Breast epithelium (tissue), 4 donors: ENCODE measurements around the gene TUBA1C. TPM values are rescaled to one million over a fixed set of nuclear protein-coding genes. Genes with fewer than 3 reads are reported as not detected.
A peak's percentile ranks its signal among the peaks of the same experiment; 100 is the strongest.

ENCODE experiments used
- DNase-seq, 2 donors: peaks; one replicate each; pipeline ENCODE4 v3.0.0-alpha.2; 2019; ENCODE audit warnings: low spot score in 2 of 2
- H3K27ac ChIP-seq, 2 donors: fragments of 200-600 bp; sonication (generic) in 1 of 2; one replicate each; pipeline ENCODE4 v1.5.1; 2016 to 2019; ENCODE audit warnings: mild to moderate bottlenecking in 1 of 2
- H3K27me3 ChIP-seq, 2 donors: fragments of 200-600 bp; sonication (generic) in 1 of 2; one replicate each; pipeline versions ENCODE4 v1.5.1 to v1.6.0; 2017 to 2019; ENCODE audit warnings: control low read depth in 1 of 2, mild to moderate bottlenecking in 1 of 2
- H3K36me3 ChIP-seq: fragments of 200-600 bp; one replicate; pipeline ENCODE4 v1.5.1; 2019
- H3K4me1 ChIP-seq, 2 donors: fragments of 200-600 bp; sonication (generic); one replicate each; pipeline ENCODE4 v1.5.1; 2016 to 2019; ENCODE audit warnings: control low read depth in 1 of 2
- H3K4me3 ChIP-seq, 3 donors: fragments of 200-600 bp; sonication (generic); 1 replicate in 2 of 3; 2 replicates in 1 of 3; pipeline ENCODE4 v1.5.1; 2016 to 2019; ENCODE audit warnings: mild to moderate bottlenecking in 3 of 3, moderate library complexity in 2 of 3
- H3K9me3 ChIP-seq, 2 donors: fragments of 200-600 bp; sonication (generic) in 1 of 2; one replicate each; pipeline ENCODE4 v1.5.1; 2016 to 2019; ENCODE audit warnings: control low read depth in 1 of 2
- CTCF ChIP-seq, 3 donors: fragments of 450-650 bp; IDR thresholded peaks; one replicate each; pipeline ENCODE4 v1.5.1; 2016 to 2017; ENCODE audit warnings: antibody characterized with exemption in 3 of 3, mild to moderate bottlenecking in 3 of 3, moderate library complexity in 3 of 3
- POLR2A ChIP-seq: fragments of 450-650 bp; IDR thresholded peaks from one replicate; pipeline ENCODE4 v1.6.1; 2016; ENCODE audit warnings: antibody characterized with exemption, mild to moderate bottlenecking, moderate library complexity
- POLR2AphosphoS5 ChIP-seq, 3 donors: sonication (generic); formaldehyde crosslinking; IDR thresholded peaks; one replicate each; pipeline ENCODE4 v1.6.1; 2017; ENCODE audit warnings: antibody characterized with exemption in 3 of 3
- intact Hi-C: fragments of 100-400 bp; cut with DNase I; formaldehyde crosslinking; loops from one replicate; pipeline ENCODE4 v1.15.1; 2023; ENCODE audit warnings: low total_unique reads
- total RNA-seq, 3 donors: library from RNA; depleted of rRNA; stranded (reverse); fragments of >200 nt; gene quantifications; one replicate each; pipeline ENCODE4 v1.1.0, GENCODE V29; 2016

TUBA1C gene
- total RNA-seq, 3 donors from 2014 or later, result 91.9 to 123 (median 97.3) TPM

- Histone ChIP-seq H3K27ac (no peak overlapping the region), H3K9me3 (no peaks in the 10 kb centered on the region), H3K36me3 (no peaks in the 10 kb centered on the region), H3K4me3 (no peak overlapping the region), H3K27me3 (no peaks in the 10 kb centered on the region), H3K4me1 (no peaks in the 10 kb centered on the region)
- no peak for DNase-seq
- TF ChIP-seq CTCF (IDR thresholded peaks at IDR 0.05), result no peak
- no peak for TF ChIP-seq POLR2A
- TF ChIP-seq POLR2AphosphoS5 (IDR thresholded peaks at IDR 0.05), result no peak
- intact Hi-C loops, result no loop called here
Observed at GRCh38 chr12:49231878-49232655, 32.8 kb upstream of the TUBA1C start.

DNA sequence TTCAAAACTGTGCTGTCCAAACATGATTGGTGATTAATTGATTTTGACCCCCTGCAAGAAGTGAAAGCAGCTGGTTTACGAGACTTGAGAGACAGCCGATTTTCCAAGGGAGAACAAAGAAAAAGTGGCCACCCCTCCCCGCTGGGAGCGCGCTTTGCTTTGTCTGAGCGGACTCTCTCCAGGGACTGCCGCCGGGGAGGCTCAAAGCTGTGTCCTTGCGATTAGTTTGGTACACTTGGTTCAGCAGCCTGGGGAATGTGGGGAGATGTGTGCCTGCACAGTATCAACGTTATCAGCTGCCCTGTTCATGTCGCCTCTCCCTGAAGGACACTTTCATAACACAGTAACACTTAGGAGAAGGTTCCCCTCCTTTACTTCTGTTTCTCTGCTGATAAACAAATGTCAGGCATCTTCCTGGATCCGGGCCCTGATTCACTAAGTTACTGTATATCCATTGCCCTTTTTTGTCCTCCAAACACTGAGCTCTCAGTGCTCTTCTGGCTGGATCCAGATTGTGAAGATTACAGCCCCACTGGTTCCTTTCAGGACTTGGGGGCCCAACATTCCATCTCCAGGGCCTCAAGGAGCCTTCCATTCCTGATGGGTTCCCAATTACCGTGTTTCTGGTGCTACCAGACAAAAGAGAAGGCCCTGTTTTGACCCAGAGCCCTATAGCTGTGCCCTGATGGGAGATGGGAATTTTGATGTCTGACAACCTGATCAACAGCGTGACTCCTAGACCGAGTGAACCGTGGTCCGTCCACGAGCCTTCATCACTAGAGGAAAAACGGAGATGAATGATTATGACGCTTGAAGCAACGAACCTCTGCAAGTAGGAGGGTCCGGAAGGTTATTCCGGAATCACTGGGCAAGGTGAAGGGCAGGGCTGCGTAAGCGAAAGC lies 31.7 kb upstream of the TUBA1C start:
- no peak for DNase-seq
- Histone ChIP-seq H3K4me3 (no peak overlapping the region), H3K9me3 (no peaks in the 10 kb centered on the region), H3K27ac (peak overlapping the region in 1 of 2 donors; percentile 23), H3K36me3 (no peaks in the 10 kb centered on the region), H3K27me3 (no peaks in the 10 kb centered on the region), H3K4me1 (no peaks in the 10 kb centered on the region)
- intact Hi-C loops, result no loop called here
- TF ChIP-seq POLR2A, result no peak
- no peak for TF ChIP-seq CTCF (IDR thresholded peaks at IDR 0.05)
- TF ChIP-seq POLR2AphosphoS5 (IDR thresholded peaks at IDR 0.05), result no peak

DNA sequence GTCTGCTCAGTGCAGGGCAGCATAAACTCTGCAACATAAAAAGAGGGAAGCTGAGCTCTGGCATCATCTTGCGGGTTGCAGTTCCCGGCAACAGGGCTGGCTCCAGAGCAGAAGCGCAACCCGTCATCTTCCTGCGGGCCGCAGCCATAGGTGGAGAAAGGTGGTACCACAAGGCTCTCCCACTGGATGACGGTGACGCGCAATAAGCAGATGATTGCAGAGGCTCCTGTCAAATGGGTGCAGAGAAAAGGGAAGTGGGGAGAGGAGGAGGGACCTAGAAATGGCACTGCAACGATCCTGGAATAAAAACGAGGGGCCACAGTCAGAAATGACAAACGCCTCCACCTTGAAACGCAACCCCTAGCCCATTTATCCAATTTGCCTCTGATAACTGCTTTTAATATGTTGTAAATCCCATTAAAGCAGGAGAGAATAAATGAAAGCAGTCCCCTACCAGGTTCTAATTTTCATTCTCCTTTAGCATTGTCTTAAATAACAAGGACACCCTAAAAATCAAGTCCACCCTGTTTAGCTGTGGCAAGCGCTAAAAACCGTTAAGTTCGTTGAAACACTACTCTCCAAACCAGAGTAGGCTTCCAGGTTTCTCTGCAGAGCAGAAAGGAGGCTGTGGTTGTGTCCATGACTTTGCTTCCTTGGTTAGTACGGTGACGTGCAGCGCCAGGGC lies 30.9 kb upstream of the TUBA1C start:
- H3K4me1 ChIP-seq, result no peaks in the 10 kb centered on the region
- intact Hi-C loops, result loop anchor here (2.0 kb wide), 1 partner anchor 103 kb away; the partner anchor contains the start of gene TUBA1B
- DNase-seq, result no peak
- H3K4me3 ChIP-seq, result peak overlapping the region; percentile 49 to 68 (median 53)
- H3K27ac ChIP-seq, result peak overlapping the region; percentile 85 to 94
- no peaks in the 10 kb centered on the region for H3K9me3 ChIP-seq
- no peaks in the 10 kb centered on the region for H3K27me3 ChIP-seq
- TF ChIP-seq POLR2AphosphoS5 (IDR thresholded peaks at IDR 0.05) (no peak), CTCF (IDR thresholded peaks at IDR 0.05) (peak in 1 of 3 donors; percentile 63)
- H3K36me3 ChIP-seq, result no peaks in the 10 kb centered on the region

DNA sequence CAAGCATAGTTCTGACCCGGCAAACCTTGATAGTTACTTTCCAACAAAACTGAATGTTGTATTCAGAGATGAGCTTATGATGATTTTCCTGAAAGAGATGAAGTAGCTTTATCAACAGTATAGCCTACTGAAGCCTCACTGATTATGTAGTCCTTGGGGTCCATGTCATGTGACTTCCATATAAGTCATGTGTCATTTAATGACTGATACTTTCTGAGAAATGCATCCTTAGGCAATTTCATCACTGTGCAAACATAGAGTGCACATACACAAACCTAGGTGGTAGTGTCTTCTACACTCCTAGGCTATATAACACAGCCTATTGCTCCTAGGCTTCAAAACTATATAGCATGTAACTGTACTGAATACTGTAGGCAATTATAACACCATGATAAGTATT lies 28.5 kb upstream of the TUBA1C start:
- no peaks in the 10 kb centered on the region for H3K27me3 ChIP-seq
- H3K9me3 ChIP-seq, result no peaks in the 10 kb centered on the region
- no peak overlapping the region for H3K4me3 ChIP-seq
- no peak overlapping the region for H3K27ac ChIP-seq
- H3K4me1 ChIP-seq, result no peaks in the 10 kb centered on the region
- intact Hi-C loops, result no loop called here
- DNase-seq, result no peak
- no peaks in the 10 kb centered on the region for H3K36me3 ChIP-seq
- TF ChIP-seq CTCF (IDR thresholded peaks at IDR 0.05) (no peak), POLR2AphosphoS5 (IDR thresholded peaks at IDR 0.05) (no peak), POLR2A (no peak)
